ENCODE results near the gene CPZ. TPM values are rescaled to one million over a fixed set of nuclear protein-coding genes. Genes with fewer than 3 reads are reported as not detected.
A peak's percentile ranks its signal among the peaks of the same experiment; 100 is the strongest.

Gene CPZ
- total and polyA plus RNA-seq, 12 donors: 0.53 to 6.4 (median 3.9) TPM

- TF ChIP-seq CTCF (IDR thresholded peaks at IDR 0.05) (no peak), POLR2A (IDR thresholded peaks at IDR 0.05) (no peak)
- Histone ChIP-seq H3K4me3 (no peak overlapping the region), H3K4me1 (replicated peaks in 1 of 2) (no peaks in the 10 kb centered on the region), H3K27me3 (no peaks in the 10 kb centered on the region), H3K9me3 (replicated peaks in 1 of 3) (no peaks in the 10 kb centered on the region), H3K27ac (no peak overlapping the region), H3K36me3 (replicated peaks in 1 of 2) (no peaks in the 10 kb centered on the region)
- WGBS, 4 donors: 89 to 96% (median 93%) methylated on average over 3 of the region's 3 CpGs
- intact Hi-C loops (cut with DNase I): loop anchor here (5.0 kb wide), 2 partner anchors 72 to 77 kb away; no protein-coding TSS in a partner anchor
- DNase-seq: peak in 1 of 7 donors; percentile 7
Measured at GRCh38 chr4:8544282-8544681, 48.3 kb upstream of the CPZ start.

- H3K27ac ChIP-seq: no peak overlapping the region
- peak in 1 of 7 donors; percentile 7 for DNase-seq
- intact Hi-C loops (cut with DNase I): loop anchor here (5.0 kb wide), 2 partner anchors 73 to 78 kb away; no protein-coding TSS in a partner anchor
Measured at GRCh38 chr4:8544741-8545438, 47.7 kb upstream of the CPZ start.

DNA sequence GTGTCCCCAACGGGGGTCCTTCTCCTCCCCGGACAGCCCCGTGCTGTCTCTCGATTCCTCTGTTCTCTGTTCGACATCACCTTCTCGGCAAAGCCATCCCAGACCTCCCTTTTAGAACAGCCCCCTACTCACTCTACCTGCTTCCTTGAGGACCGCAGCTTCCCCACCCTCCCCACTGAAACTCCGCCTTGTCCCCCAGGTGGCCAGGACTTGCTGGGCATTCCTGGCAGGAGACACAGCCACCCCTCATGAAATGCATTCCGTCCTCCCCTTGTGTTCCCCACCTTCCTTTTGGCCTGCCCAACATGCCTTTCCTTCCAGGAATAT lies 47.2 kb upstream of the CPZ start:
- intact Hi-C loops (cut with DNase I): no loop called here

More at GRCh38 chr4:8544741-8545438, 47.7 kb upstream of the CPZ start:
- TF ChIP-seq CTCF (IDR thresholded peaks at IDR 0.05) (no peak), POLR2A (IDR thresholded peaks at IDR 0.05) (no peak)
- Histone ChIP-seq H3K36me3 (replicated peaks in 1 of 2) (no peaks in the 10 kb centered on the region), H3K27me3 (no peaks in the 10 kb centered on the region), H3K9me3 (replicated peaks in 1 of 3) (no peaks in the 10 kb centered on the region), H3K4me3 (no peak overlapping the region), H3K4me1 (replicated peaks in 1 of 2) (no peaks in the 10 kb centered on the region)
- 77 to 84% (median 80%) methylated on average over 19 to 32 of the region's 32 CpGs for WGBS, 4 donors

DNA sequence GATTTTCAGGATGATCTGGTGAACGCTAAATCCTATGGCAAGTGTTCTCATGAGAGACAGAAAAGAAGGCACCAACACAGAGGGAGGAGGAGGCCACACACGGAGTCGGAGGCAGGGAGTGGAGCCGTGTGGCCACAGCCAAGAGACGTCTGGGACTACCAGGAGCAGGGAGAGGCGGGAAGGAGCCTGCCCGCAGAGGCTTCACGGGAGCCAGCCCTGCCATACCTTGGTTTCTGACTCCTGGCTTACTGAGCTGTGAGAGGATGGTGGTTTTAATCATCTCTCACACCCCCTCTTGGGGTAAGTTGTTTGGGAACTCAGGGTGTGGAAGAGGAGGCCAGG lies 45.8 kb upstream of the CPZ start:
- intact Hi-C loops (cut with DNase I): no loop called here
- no peaks in the 10 kb centered on the region for H3K36me3 ChIP-seq (replicated peaks in 1 of 2)
- H3K27me3 ChIP-seq: no peaks in the 10 kb centered on the region
- DNase-seq: no peak
- H3K4me1 ChIP-seq (replicated peaks in 1 of 2): no peaks in the 10 kb centered on the region
- H3K4me3 ChIP-seq: no peak overlapping the region
- no peak overlapping the region for H3K27ac ChIP-seq
- 58 to 90% (median 75%) methylated on average over 8 of the region's 8 CpGs for WGBS, 4 donors
- H3K9me3 ChIP-seq (replicated peaks in 1 of 3): no peaks in the 10 kb centered on the region
- no peak for TF ChIP-seq CTCF (IDR thresholded peaks at IDR 0.05)
- no peak for TF ChIP-seq POLR2A (IDR thresholded peaks at IDR 0.05)

More for the DNA sequence above, 47.2 kb upstream of the CPZ start:
- TF ChIP-seq CTCF (IDR thresholded peaks at IDR 0.05): no peak
- no peak for TF ChIP-seq POLR2A (IDR thresholded peaks at IDR 0.05)
- H3K27me3 ChIP-seq: no peaks in the 10 kb centered on the region
- no peak overlapping the region for H3K4me3 ChIP-seq
- H3K9me3 ChIP-seq (replicated peaks in 1 of 3): no peaks in the 10 kb centered on the region
- no peak overlapping the region for H3K27ac ChIP-seq
- DNase-seq: no peak
- no peaks in the 10 kb centered on the region for H3K36me3 ChIP-seq (replicated peaks in 1 of 2)
- H3K4me1 ChIP-seq (replicated peaks in 1 of 2): no peaks in the 10 kb centered on the region
- 68 to 86% (median 76%) methylated on average over 9 of the region's 9 CpGs for WGBS, 4 donors

Measured in adrenal gland (tissue), 12 donors.